DOHH2 (cell line): ENCODE data around the gene VWA5B1.

Experiments
- H3F3A ChIP-seq: fragments of 200-600 bp; sonication (generic), shearing (Covaris generic); 2 replicates; pipeline ENCODE4 v1.6.0; 2016; ENCODE audit warnings: antibody characterized with exemption, mild to moderate bottlenecking; ENCODE audit not compliant: control insufficient read depth, insufficient read depth
- H3K27ac ChIP-seq: fragments of 200-600 bp; sonication (generic); 2 replicates; pipeline ENCODE4 v1.5.1; 2014; ENCODE audit warnings: low read depth, mild to moderate bottlenecking, low read length, moderate library complexity
- H3K27me3 ChIP-seq: fragments of 200-600 bp; sonication (generic); 2 replicates; pipeline ENCODE4 v1.6.1; 2014; ENCODE audit warnings: mild to moderate bottlenecking, low read length, mixed read lengths; ENCODE audit not compliant: control insufficient read depth
- H3K36me3 ChIP-seq: fragments of 200-600 bp; sonication (generic); 2 replicates; pipeline ENCODE4 v1.6.1; 2014; ENCODE audit warnings: mild to moderate bottlenecking, low read length, moderate library complexity, mixed read lengths; ENCODE audit not compliant: control insufficient read depth
- H3K4me1 ChIP-seq: fragments of 200-600 bp; sonication (generic); 2 replicates; pipeline ENCODE4 v1.6.1; 2014; ENCODE audit warnings: mild to moderate bottlenecking, low read length, mixed read lengths; ENCODE audit not compliant: control insufficient read depth
- H3K4me2 ChIP-seq: fragments of 200-600 bp; sonication (generic); 2 replicates; pipeline ENCODE4 v1.6.0; 2014; ENCODE audit warnings: mild to moderate bottlenecking, low read length, moderate library complexity
- H3K4me3 ChIP-seq: fragments of 200-600 bp; sonication (generic); 2 replicates; pipeline ENCODE4 v1.5.1; 2014; ENCODE audit warnings: mild to moderate bottlenecking, low read length, mixed read lengths
- H3K79me2 ChIP-seq: fragments of 200-600 bp; sonication (generic); 2 replicates; pipeline ENCODE4 v1.6.1; 2014; ENCODE audit warnings: mild to moderate bottlenecking, low read length, mixed read lengths; ENCODE audit not compliant: control insufficient read depth
- H3K9me2 ChIP-seq: fragments of 200-600 bp; sonication (generic); replicated peaks from 2 replicates; pipeline ENCODE4 v1.6.1; 2014; ENCODE audit warnings: mild to moderate bottlenecking, low read length, mixed read lengths; ENCODE audit not compliant: control insufficient read depth
- H3K9me3 ChIP-seq: fragments of 200-600 bp; sonication (generic); 2 replicates; pipeline ENCODE4 v1.6.1; 2014; ENCODE audit warnings: antibody characterized with exemption, low read length, mixed read lengths; ENCODE audit not compliant: control insufficient read depth, insufficient read depth
- H4K20me1 ChIP-seq: fragments of 200-600 bp; sonication (generic); 2 replicates; pipeline ENCODE4 v1.6.0; 2014; ENCODE audit warnings: low read depth, mild to moderate bottlenecking, antibody characterized with exemption, low read length, moderate library complexity; ENCODE audit not compliant: control insufficient read depth, insufficient read depth
- CTCF ChIP-seq: fragments of 200-600 bp; sonication (generic); IDR thresholded peaks from one replicate; pipeline ENCODE4 v1.5.1; 2014; ENCODE audit warnings: antibody characterized with exemption, mild to moderate bottlenecking, low read depth, low read length; ENCODE audit not compliant: poor library complexity, severe bottlenecking
- EZH2phosphoT487 ChIP-seq: fragments of 200-600 bp; sonication (generic); IDR thresholded peaks from 2 replicates; pipeline ENCODE4 v1.6.1; 2017; ENCODE audit warnings: borderline replicate concordance, mild to moderate bottlenecking, antibody characterized with exemption, low read length, moderate library complexity, mixed read lengths

VWA5B1 gene

GRCh38 chr1:20307026-20307425, 16.4 kb downstream of the VWA5B1 start:
- H3K4me1 ChIP-seq, result no peaks in the 10 kb centered on the region
- no peak for TF ChIP-seq EZH2phosphoT487
- TF ChIP-seq CTCF, result no peak
- H3K27me3 ChIP-seq, result no peaks in the 10 kb centered on the region
- no peaks in the 10 kb centered on the region for H3F3A ChIP-seq
- H4K20me1 ChIP-seq, result no peaks in the 10 kb centered on the region
- H3K36me3 ChIP-seq, result no peaks in the 10 kb centered on the region
- no peaks in the 10 kb centered on the region for H3K79me2 ChIP-seq
- no peaks in the 10 kb centered on the region for H3K9me2 ChIP-seq
- H3K27ac ChIP-seq, result no peak overlapping the region
- no peaks in the 10 kb centered on the region for H3K9me3 ChIP-seq
- H3K4me3 ChIP-seq, result no peak overlapping the region
- no peak overlapping the region for H3K4me2 ChIP-seq

GRCh38 chr1:20308569-20308968, 17.9 kb downstream of the VWA5B1 start:
- H4K20me1 ChIP-seq, result no peaks in the 10 kb centered on the region
- H3K79me2 ChIP-seq, result no peaks in the 10 kb centered on the region
- H3K9me3 ChIP-seq, result no peaks in the 10 kb centered on the region
- H3K4me1 ChIP-seq, result no peaks in the 10 kb centered on the region
- H3F3A ChIP-seq, result no peaks in the 10 kb centered on the region
- H3K9me2 ChIP-seq, result no peaks in the 10 kb centered on the region
- no peaks in the 10 kb centered on the region for H3K27me3 ChIP-seq
- no peak for TF ChIP-seq EZH2phosphoT487
- TF ChIP-seq CTCF, result no peak
- no peak overlapping the region for H3K27ac ChIP-seq
- no peak overlapping the region for H3K4me3 ChIP-seq
- H3K4me2 ChIP-seq, result no peak overlapping the region
- no peaks in the 10 kb centered on the region for H3K36me3 ChIP-seq

GRCh38 chr1:20311289-20311688, 20.6 kb downstream of the VWA5B1 start:
- no peaks in the 10 kb centered on the region for H3K9me3 ChIP-seq
- H3K36me3 ChIP-seq, result no peaks in the 10 kb centered on the region
- H3K79me2 ChIP-seq, result no peaks in the 10 kb centered on the region
- no peak overlapping the region for H3K27ac ChIP-seq
- H3K4me1 ChIP-seq, result no peaks in the 10 kb centered on the region
- H3K4me3 ChIP-seq, result no peak overlapping the region
- no peak for TF ChIP-seq CTCF
- no peak for TF ChIP-seq EZH2phosphoT487
- H4K20me1 ChIP-seq, result no peaks in the 10 kb centered on the region
- no peaks in the 10 kb centered on the region for H3K27me3 ChIP-seq
- no peak overlapping the region for H3K4me2 ChIP-seq
- no peaks in the 10 kb centered on the region for H3F3A ChIP-seq
- no peaks in the 10 kb centered on the region for H3K9me2 ChIP-seq

DNA sequence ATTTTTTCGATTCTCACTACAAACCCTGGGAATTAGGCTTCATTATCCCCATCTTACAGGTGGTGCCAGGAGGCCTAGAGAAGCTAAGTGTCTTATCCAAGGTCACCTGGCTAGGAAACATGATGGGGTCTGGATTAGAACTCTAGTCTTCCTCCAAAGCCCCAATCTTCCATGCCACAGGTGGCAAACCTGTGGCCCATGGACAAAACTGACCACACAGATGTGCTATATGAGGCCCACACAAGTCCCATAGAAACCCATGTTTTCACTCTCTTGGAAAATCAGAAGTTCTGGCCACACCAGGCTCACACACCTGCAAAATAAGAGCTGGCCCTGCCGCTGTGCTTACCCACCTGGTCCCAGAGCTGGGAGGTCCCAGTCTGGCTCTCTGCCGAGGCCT, 21.6 kb downstream of the VWA5B1 start:
- Histone ChIP-seq H3K4me1 (no peaks in the 10 kb centered on the region), H3K36me3 (no peaks in the 10 kb centered on the region), H3K9me3 (no peaks in the 10 kb centered on the region), H3K9me2 (no peaks in the 10 kb centered on the region), H3K4me3 (no peak overlapping the region), H3K79me2 (no peaks in the 10 kb centered on the region), H3K27ac (no peak overlapping the region), H4K20me1 (no peaks in the 10 kb centered on the region), H3F3A (no peaks in the 10 kb centered on the region), H3K27me3 (no peaks in the 10 kb centered on the region), H3K4me2 (no peak overlapping the region)
- no peak for TF ChIP-seq EZH2phosphoT487
- no peak for TF ChIP-seq CTCF
